ENCODE data around the gene AMOTL1.
"Not testable (repeated sequence)": the region's sequence is repeated elsewhere in the genome, so short reads cannot be mapped to it uniquely, and the experiment has no call there.

Gene AMOTL1

GRCh38 chr11:94786264-94787126 is 18.3 kb downstream of the AMOTL1 start:
- peak; percentile 38 for FAIRE-seq

GRCh38 chr11:94787801-94788200 is 19.6 kb downstream of the AMOTL1 start:
- no peak for DNase-seq (ENCODE audit: insufficient read length, low spot score)
- FAIRE-seq: no peak

More at GRCh38 chr11:94786264-94787126, 18.3 kb downstream of the AMOTL1 start:
- peak; percentile 28 for DNase-seq (ENCODE audit: insufficient read length, low spot score)
- TF ChIP-seq POLR2AphosphoS5 (IDR thresholded peaks at IDR 0.05; ENCODE audit: low read depth, low read length) (no peak), PAX5 (IDR thresholded peaks at IDR 0.05; ENCODE audit: insufficient read depth, low read length, severe bottlenecking) (no peak), POLR2A (IDR thresholded peaks at IDR 0.05; ENCODE audit: low read depth, low read length) (no peak), SPI1 (IDR thresholded peaks at IDR 0.05; ENCODE audit: low read depth, low read length) (no peak), POU2F2 (IDR thresholded peaks at IDR 0.05; ENCODE audit: low read depth, low read length) (no peak), TAF1 (IDR thresholded peaks at IDR 0.05; ENCODE audit: low read depth, low read length) (no peak)

GRCh38 chr11:94788396-94788795 is 20.2 kb downstream of the AMOTL1 start:
- no peak for FAIRE-seq
- DNase-seq (ENCODE audit: insufficient read length, low spot score): no peak
- no peak for TF ChIP-seq POLR2AphosphoS5 (IDR thresholded peaks at IDR 0.05; ENCODE audit: low read depth, low read length)
- TF ChIP-seq POU2F2 (IDR thresholded peaks at IDR 0.05; ENCODE audit: low read depth, low read length): no peak
- no peak for TF ChIP-seq POLR2A (IDR thresholded peaks at IDR 0.05; ENCODE audit: low read depth, low read length)
- no peak for TF ChIP-seq SPI1 (IDR thresholded peaks at IDR 0.05; ENCODE audit: low read depth, low read length)
- TF ChIP-seq PAX5 (IDR thresholded peaks at IDR 0.05; ENCODE audit: insufficient read depth, low read length, severe bottlenecking): no peak
- TF ChIP-seq TAF1 (IDR thresholded peaks at IDR 0.05; ENCODE audit: low read depth, low read length): no peak

More at GRCh38 chr11:94787801-94788200, 19.6 kb downstream of the AMOTL1 start:
- no peak for TF ChIP-seq POLR2A (IDR thresholded peaks at IDR 0.05; ENCODE audit: low read depth, low read length)
- TF ChIP-seq TAF1 (IDR thresholded peaks at IDR 0.05; ENCODE audit: low read depth, low read length): no peak
- no peak for TF ChIP-seq POU2F2 (IDR thresholded peaks at IDR 0.05; ENCODE audit: low read depth, low read length)
- no peak for TF ChIP-seq PAX5 (IDR thresholded peaks at IDR 0.05; ENCODE audit: insufficient read depth, low read length, severe bottlenecking)
- TF ChIP-seq POLR2AphosphoS5 (IDR thresholded peaks at IDR 0.05; ENCODE audit: low read depth, low read length): no peak
- TF ChIP-seq SPI1 (IDR thresholded peaks at IDR 0.05; ENCODE audit: low read depth, low read length): no peak

DNA sequence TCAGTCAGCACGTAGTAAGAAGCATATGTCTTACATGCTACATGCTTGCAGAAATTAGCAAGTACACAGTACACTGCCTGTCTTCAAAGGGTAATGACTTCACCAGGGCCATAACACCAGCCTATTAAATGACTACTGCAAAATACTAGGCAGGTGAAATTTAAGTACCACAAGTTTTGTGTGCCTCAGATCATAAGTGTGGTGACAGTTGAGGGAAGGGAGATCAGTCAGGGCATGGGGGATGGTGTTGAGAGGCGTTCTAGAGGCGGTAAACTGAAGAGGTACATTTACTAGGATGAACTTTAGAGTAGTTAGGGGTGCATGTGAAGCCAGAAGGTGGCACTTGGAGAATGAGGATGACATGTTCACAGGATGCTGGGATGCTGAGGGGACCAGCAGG is 22.0 kb downstream of the AMOTL1 start:
- no peak for TF ChIP-seq POLR2A (IDR thresholded peaks at IDR 0.05; ENCODE audit: low read depth, low read length)
- TF ChIP-seq POU2F2 (IDR thresholded peaks at IDR 0.05; ENCODE audit: low read depth, low read length): no peak
- no peak for TF ChIP-seq POLR2AphosphoS5 (IDR thresholded peaks at IDR 0.05; ENCODE audit: low read depth, low read length)
- TF ChIP-seq TAF1 (IDR thresholded peaks at IDR 0.05; ENCODE audit: low read depth, low read length): no peak
- DNase-seq (ENCODE audit: insufficient read length, low spot score) (no peak), FAIRE-seq (no peak)

DNA sequence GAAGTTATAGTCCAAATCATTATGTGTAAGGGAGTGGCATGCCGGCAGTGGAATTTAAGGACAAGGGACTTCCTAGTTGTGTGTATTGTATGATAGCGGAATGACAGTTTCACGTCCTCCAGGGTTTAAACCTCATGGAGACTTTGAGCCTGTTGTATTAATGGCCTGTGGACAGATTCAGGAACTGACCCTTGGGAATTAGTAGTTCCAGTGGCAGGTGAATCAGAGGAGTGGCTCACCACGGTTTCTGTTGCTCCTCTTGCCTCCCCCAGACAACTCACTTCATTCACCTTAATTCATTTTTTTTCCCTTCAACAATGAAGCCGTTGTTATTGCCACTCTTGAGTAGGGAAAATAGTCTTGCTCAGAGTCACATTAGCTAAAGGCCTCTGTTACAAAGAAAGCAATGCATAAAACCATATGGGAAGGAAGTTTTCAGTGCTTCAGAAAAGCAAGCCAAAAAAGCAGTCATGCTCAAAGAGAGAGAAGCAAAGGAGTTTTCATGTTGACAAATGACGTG is 22.6 kb downstream of the AMOTL1 start:
- TF ChIP-seq TAF1 (IDR thresholded peaks at IDR 0.05; ENCODE audit: low read depth, low read length): no peak
- no peak for TF ChIP-seq PAX5 (IDR thresholded peaks at IDR 0.05; ENCODE audit: insufficient read depth, low read length, severe bottlenecking)
- no peak for TF ChIP-seq SPI1 (IDR thresholded peaks at IDR 0.05; ENCODE audit: low read depth, low read length)
- TF ChIP-seq POLR2A (IDR thresholded peaks at IDR 0.05; ENCODE audit: low read depth, low read length): no peak
- TF ChIP-seq POU2F2 (IDR thresholded peaks at IDR 0.05; ENCODE audit: low read depth, low read length): no peak
- no peak for TF ChIP-seq POLR2AphosphoS5 (IDR thresholded peaks at IDR 0.05; ENCODE audit: low read depth, low read length)
- FAIRE-seq (no peak), DNase-seq (ENCODE audit: insufficient read length, low spot score) (no peak)

DNA sequence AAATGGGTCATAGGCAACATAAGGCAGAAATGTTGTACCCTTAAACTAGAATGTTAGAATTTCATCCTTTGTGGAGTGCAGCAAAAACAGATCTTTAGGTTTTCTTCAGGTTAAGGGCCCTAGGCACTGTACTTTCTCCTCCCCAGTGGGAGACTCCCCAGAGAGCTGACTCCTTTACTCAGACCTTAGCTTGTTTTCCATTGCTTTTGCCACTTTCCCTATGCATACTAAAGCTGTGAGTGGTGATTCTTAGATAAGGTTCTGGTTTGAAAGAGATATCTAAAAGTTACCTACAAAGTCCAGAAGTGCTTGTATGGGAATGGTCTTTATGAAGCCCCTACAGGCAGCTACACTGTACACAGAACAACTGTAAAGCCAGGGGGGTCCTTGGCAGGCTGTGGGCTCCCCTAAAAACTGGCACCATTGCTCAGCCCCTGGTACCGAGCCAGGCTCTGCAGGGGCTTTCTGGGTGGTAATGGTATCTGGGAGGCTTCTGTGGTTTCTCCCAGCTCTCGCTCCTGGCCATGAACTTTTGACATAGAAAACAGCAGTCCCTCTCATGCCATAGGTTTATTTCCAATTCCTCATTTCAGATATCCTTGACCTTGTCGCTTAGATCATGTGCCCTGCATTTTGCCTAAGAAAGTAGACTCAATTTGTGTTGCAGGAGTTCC is 23.2 kb downstream of the AMOTL1 start:
- no peak for FAIRE-seq
- no peak for TF ChIP-seq TAF1 (IDR thresholded peaks at IDR 0.05; ENCODE audit: low read depth, low read length)
- no peak for TF ChIP-seq POLR2AphosphoS5 (IDR thresholded peaks at IDR 0.05; ENCODE audit: low read depth, low read length)
- no peak for TF ChIP-seq SPI1 (IDR thresholded peaks at IDR 0.05; ENCODE audit: low read depth, low read length)
- TF ChIP-seq POU2F2 (IDR thresholded peaks at IDR 0.05; ENCODE audit: low read depth, low read length): no peak
- TF ChIP-seq PAX5 (IDR thresholded peaks at IDR 0.05; ENCODE audit: insufficient read depth, low read length, severe bottlenecking): no peak
- no peak for TF ChIP-seq POLR2A (IDR thresholded peaks at IDR 0.05; ENCODE audit: low read depth, low read length)
- DNase-seq (ENCODE audit: insufficient read length, low spot score): no peak

DNA sequence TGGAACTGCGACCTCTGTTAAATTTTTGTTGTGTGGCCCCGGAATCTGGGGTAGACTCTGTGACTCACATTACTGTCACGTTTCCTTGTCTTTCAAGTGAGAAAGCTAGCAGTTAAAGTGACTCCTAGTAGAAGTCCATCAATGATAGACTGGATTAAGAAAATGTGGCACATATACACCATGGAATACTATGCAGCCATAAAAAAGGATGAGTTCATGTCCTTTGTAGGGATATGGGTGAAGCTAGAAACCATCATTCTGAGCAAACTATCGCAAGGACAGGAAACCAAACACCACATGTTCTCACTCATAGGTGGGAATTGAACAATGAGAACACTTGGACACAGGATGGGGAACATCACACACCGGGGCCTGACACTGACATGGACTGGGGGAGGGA is 23.8 kb downstream of the AMOTL1 start:
- FAIRE-seq; DNase-seq (ENCODE audit: insufficient read length, low spot score): not testable (repeated sequence)

- TF ChIP-seq POU2F2 (IDR thresholded peaks at IDR 0.05; ENCODE audit: low read depth, low read length) (no peak), POLR2AphosphoS5 (IDR thresholded peaks at IDR 0.05; ENCODE audit: low read depth, low read length) (no peak), POLR2A (IDR thresholded peaks at IDR 0.05; ENCODE audit: low read depth, low read length) (no peak), PAX5 (IDR thresholded peaks at IDR 0.05; ENCODE audit: insufficient read depth, low read length, severe bottlenecking) (no peak), TAF1 (IDR thresholded peaks at IDR 0.05; ENCODE audit: low read depth, low read length) (no peak), SPI1 (IDR thresholded peaks at IDR 0.05; ENCODE audit: low read depth, low read length) (no peak)
- FAIRE-seq (no peak), DNase-seq (ENCODE audit: insufficient read length, low spot score) (no peak)
These were observed 24.3 kb downstream of the AMOTL1 start for GRCh38 chr11:94792451-94792850.

GRCh38 chr11:94793002-94793401 is 24.8 kb downstream of the AMOTL1 start:
- FAIRE-seq (no peak), DNase-seq (ENCODE audit: insufficient read length, low spot score) (no peak)
- TF ChIP-seq POU2F2 (IDR thresholded peaks at IDR 0.05; ENCODE audit: low read depth, low read length) (no peak), POLR2A (IDR thresholded peaks at IDR 0.05; ENCODE audit: low read depth, low read length) (no peak), POLR2AphosphoS5 (IDR thresholded peaks at IDR 0.05; ENCODE audit: low read depth, low read length) (no peak), TAF1 (IDR thresholded peaks at IDR 0.05; ENCODE audit: low read depth, low read length) (no peak), SPI1 (IDR thresholded peaks at IDR 0.05; ENCODE audit: low read depth, low read length) (no peak), PAX5 (IDR thresholded peaks at IDR 0.05; ENCODE audit: insufficient read depth, low read length, severe bottlenecking) (no peak)
